Measurements from ENCODE around the gene MCM3AP. TPM values are rescaled to one million over a fixed set of nuclear protein-coding genes. Genes with fewer than 3 reads are reported as not detected.
"Not testable (repeated sequence)": the region's sequence is repeated elsewhere in the genome, so short reads cannot be mapped to it uniquely, and the experiment has no call there.

MCM3AP gene
- total RNA-seq, 2 donors from 2014 or later: 105 to 118 TPM

GRCh38 chr21:46248422-46248782, 37.0 kb downstream of the MCM3AP start:
- H3K4me3 Mint-ChIP-seq: no peak overlapping the region
- peaks cover under 1% of the 10 kb centered on the region for H3K4me1 Mint-ChIP-seq
- H3K9me3 Mint-ChIP-seq: no peaks in the 10 kb centered on the region
- H3K36me3 Mint-ChIP-seq (ENCODE audit: low read depth): peaks cover 94% of the 10 kb centered on the region
- no peaks in the 10 kb centered on the region for H3K27me3 Mint-ChIP-seq
- no peak for ATAC-seq (replicated peaks)
- peak overlapping the region; percentile 56 for H3K27ac Mint-ChIP-seq

DNA sequence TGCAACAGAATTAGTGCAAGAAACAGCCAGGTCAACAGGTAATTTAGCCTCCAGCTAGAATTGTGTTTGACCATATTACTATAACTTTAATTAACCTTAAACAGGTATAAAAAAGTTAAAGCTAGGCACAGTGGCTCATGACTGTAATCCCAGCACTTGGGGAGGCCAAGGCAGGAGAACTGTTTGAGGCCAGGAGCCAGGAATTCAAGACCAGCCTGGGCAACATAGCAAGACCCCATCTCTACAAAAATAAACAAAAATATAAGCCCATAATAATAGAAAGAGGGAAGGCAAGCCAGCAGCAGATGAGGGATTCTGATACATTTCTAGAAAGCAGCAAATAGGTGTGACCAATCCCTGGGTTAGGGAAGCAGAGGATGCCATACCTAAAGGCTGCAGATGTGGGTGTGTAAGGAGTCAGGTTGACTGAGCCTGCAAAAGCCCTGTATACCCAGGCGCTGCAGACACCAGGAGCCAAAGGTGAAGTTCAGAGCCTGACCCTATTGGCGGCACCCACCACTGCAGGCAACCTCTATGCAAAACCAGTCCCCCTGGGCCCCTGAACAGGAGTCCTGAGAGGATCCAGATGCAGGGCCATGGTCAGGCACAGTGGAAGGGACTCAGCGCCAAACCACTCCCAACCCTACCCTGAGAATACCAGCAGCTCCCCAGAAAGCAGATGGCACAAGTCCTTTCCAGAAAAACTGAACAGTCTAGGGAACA, 37.6 kb downstream of the MCM3AP start:
- H3K4me3 Mint-ChIP-seq: no peak overlapping the region
- peak overlapping the region; percentile 56 for H3K27ac Mint-ChIP-seq
- no peaks in the 10 kb centered on the region for H3K4me1 Mint-ChIP-seq
- H3K36me3 Mint-ChIP-seq (ENCODE audit: low read depth): peaks cover 94% of the 10 kb centered on the region
- no peaks in the 10 kb centered on the region for H3K9me3 Mint-ChIP-seq
- H3K27me3 Mint-ChIP-seq: no peaks in the 10 kb centered on the region
- ATAC-seq (replicated peaks): no peak

DNA sequence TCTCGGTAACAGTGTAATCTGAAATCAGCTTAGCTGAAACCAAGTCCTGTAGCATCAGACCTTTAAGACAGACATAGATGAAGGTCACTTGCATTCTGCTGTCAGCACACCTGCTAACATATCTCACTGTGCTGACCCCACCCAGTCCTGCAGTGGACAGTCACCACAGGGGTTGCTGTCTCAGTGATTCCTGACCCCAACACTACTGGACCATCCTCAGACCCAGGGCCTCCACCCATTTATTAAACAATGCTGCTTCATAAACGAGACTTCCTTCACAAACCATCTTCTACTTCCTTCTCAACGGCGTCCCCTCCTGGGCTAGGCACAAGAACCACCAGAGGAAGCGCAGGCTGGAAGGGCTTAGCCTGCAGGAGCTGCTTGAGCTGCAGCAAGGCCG, 39.1 kb downstream of the MCM3AP start:
- no peaks in the 10 kb centered on the region for H3K27me3 Mint-ChIP-seq
- H3K4me1 Mint-ChIP-seq: no peaks in the 10 kb centered on the region
- H3K9me3 Mint-ChIP-seq: no peaks in the 10 kb centered on the region
- H3K4me3 Mint-ChIP-seq: no peak overlapping the region
- H3K36me3 Mint-ChIP-seq (ENCODE audit: low read depth): peaks cover 94% of the 10 kb centered on the region
- H3K27ac Mint-ChIP-seq: peak overlapping the region; percentile 78
- ATAC-seq (replicated peaks): no peak

DNA sequence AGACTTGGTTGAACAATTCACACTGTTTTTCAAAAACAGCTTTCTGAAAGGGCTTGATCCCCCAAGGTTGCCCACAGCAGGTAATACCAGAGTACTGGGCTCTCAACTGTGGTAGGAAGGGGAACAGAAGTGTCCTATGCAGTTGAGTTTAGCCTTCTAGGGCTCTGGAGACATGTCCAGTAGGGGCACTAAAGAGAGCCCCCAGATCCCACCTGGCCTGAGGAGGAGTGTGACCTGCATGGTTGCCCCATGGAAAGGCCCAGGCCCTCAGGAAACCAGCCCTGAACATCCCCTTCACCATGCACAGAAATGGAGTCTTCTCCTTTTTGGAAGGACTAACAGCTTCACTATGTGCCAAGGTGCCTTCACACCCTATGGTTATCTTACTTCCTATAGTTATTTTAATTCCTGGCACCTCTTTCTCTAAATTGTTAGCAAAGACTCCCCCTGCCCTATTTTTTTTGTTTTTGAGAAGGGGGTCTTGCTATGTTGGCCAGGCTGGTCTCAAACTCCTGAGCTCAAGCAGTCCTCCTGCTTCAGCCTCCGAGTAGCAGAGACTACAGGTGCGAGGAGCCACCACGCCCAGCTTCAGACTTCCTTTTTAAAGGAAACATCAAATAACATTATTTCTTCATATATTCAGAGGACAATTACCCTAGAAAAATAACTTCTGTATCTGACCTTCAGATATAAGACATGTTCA, 40.0 kb downstream of the MCM3AP start:
- Mint-ChIP-seq H3K27me3 (no peaks in the 10 kb centered on the region), H3K4me1 (no peaks in the 10 kb centered on the region), H3K27ac (no peak overlapping the region), H3K4me3 (no peak overlapping the region), H3K9me3 (no peaks in the 10 kb centered on the region), H3K36me3 (ENCODE audit: low read depth) (peaks cover 94% of the 10 kb centered on the region)
- ATAC-seq (replicated peaks): no peak

GRCh38 chr21:46244602-46245001, 40.8 kb downstream of the MCM3AP start:
- Mint-ChIP-seq H3K9me3 (no peaks in the 10 kb centered on the region), H3K36me3 (ENCODE audit: low read depth) (peaks cover 94% of the 10 kb centered on the region), H3K4me1 (no peaks in the 10 kb centered on the region), H3K27me3 (no peaks in the 10 kb centered on the region), H3K27ac (no peak overlapping the region), H3K4me3 (no peak overlapping the region)
- ATAC-seq (replicated peaks): no peak

DNA sequence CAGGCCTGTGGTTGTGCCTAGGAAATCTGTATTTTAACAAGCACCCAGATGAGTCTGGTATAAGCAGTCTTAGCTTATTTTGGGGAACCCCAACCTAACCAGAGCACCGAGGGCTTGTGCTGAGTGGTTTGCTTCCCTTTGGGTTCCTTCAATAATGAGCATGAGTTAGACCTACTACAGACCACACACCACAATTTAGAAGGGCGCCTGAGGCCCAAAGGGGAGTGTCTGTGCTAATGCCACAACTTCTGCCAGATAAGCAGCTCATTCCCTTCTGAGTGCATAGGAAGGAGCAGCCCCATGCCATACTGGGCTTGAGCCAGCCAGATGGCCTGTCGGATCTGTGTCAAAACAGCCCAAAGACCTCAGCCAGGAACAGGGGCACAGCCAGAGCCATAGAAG, 41.5 kb downstream of the MCM3AP start:
- H3K4me1 Mint-ChIP-seq: no peaks in the 10 kb centered on the region
- H3K27ac Mint-ChIP-seq: no peak overlapping the region
- no peaks in the 10 kb centered on the region for H3K9me3 Mint-ChIP-seq
- no peaks in the 10 kb centered on the region for H3K27me3 Mint-ChIP-seq
- ATAC-seq (replicated peaks): peak; percentile 40
- H3K4me3 Mint-ChIP-seq: no peak overlapping the region
- peaks cover 94% of the 10 kb centered on the region for H3K36me3 Mint-ChIP-seq (ENCODE audit: low read depth)

GRCh38 chr21:46243325-46243724, 42.1 kb downstream of the MCM3AP start:
- Mint-ChIP-seq H3K27ac (peak overlapping the region; percentile 58), H3K4me1 (no peaks in the 10 kb centered on the region), H3K36me3 (ENCODE audit: low read depth) (peaks cover 94% of the 10 kb centered on the region), H3K9me3 (no peaks in the 10 kb centered on the region), H3K27me3 (no peaks in the 10 kb centered on the region), H3K4me3 (no peak overlapping the region)
- ATAC-seq (replicated peaks): no peak

DNA sequence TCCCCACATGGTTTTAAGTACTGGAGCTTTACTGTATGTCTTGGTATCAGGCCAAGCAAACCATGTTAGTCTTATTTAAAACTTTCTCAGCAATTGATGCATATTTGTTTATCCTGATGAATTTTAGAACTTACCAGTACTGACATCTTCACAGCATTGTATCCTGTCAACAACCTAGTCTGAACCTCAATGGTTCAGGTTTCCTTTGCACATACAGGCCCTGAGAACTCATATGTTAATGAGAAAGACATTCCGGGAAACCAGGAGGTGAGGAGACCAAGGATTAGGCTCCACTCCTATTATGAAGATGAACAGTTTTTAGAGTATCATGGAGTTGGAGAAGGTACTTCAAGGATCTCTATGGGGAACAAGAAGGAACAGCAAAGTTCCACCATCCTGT, 43.8 kb downstream of the MCM3AP start:
- not testable (repeated sequence) for H3K4me1 Mint-ChIP-seq; H3K27me3 Mint-ChIP-seq; ATAC-seq (replicated peaks); H3K4me3 Mint-ChIP-seq; H3K9me3 Mint-ChIP-seq
- Mint-ChIP-seq H3K27ac (peak overlapping the region; percentile 59), H3K36me3 (ENCODE audit: low read depth) (peaks cover 96% of the 10 kb centered on the region)

- no peak overlapping the region for H3K4me3 Mint-ChIP-seq
- H3K27ac Mint-ChIP-seq: no peak overlapping the region
- no peak for ATAC-seq (replicated peaks)
Measured at GRCh38 chr21:46239817-46240325, 45.5 kb downstream of the MCM3AP start.

DNA sequence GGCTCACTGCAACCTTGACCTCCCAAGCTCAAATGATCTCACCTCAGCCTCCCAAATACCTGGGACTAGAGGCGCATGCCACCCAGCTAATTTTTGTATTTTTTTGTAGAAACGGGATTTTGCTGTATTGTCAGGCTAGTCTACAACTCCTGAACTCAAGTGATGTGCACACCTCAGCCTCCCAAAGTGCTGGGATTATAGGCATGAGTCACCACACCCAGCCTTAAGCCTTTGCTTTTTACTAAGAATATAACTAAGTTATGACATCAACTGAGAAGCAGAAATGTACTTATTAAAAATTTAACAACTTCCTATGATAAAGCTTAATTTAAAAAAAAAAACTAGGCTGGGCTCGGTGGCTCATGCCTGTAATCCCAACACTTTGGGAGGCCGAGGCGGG, 47.9 kb downstream of the MCM3AP start:
- no peaks in the 10 kb centered on the region for H3K9me3 Mint-ChIP-seq
- peaks cover 5% of the 10 kb centered on the region for H3K4me1 Mint-ChIP-seq
- H3K4me3 Mint-ChIP-seq: no peak overlapping the region
- no peak overlapping the region for H3K27ac Mint-ChIP-seq
- no peak for ATAC-seq (replicated peaks)
- no peaks in the 10 kb centered on the region for H3K27me3 Mint-ChIP-seq
- H3K36me3 Mint-ChIP-seq (ENCODE audit: low read depth): peaks cover 96% of the 10 kb centered on the region

More at GRCh38 chr21:46239817-46240325, 45.5 kb downstream of the MCM3AP start:
- no peaks in the 10 kb centered on the region for H3K9me3 Mint-ChIP-seq
- no peaks in the 10 kb centered on the region for H3K27me3 Mint-ChIP-seq
- no peaks in the 10 kb centered on the region for H3K4me1 Mint-ChIP-seq
- H3K36me3 Mint-ChIP-seq (ENCODE audit: low read depth): peaks cover 96% of the 10 kb centered on the region

GRCh38 chr21:46234436-46234950, 50.9 kb downstream of the MCM3AP start:
- Mint-ChIP-seq H3K36me3 (ENCODE audit: low read depth) (peaks cover 81% of the 10 kb centered on the region), H3K4me1 (peaks cover 5% of the 10 kb centered on the region), H3K27ac (peak overlapping the region; percentile 16), H3K9me3 (no peaks in the 10 kb centered on the region), H3K4me3 (no peak overlapping the region), H3K27me3 (no peaks in the 10 kb centered on the region)
- no peak for ATAC-seq (replicated peaks)

DNA sequence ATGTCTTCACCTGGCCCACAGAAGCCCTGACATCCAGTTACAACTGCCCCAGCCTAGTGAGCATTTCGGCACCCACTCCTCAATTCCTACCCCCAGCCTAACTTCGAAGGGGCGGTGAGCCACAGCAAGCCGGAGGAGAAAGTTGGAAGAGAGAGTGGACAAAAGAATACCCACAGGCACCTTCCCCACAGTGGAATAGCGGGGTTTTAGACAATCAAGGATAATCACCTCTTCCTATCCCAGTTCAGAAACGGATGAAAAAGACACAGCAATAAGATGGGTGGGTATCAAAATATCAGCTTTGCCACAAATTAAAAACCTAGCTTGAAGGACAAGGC, 55.5 kb downstream of the MCM3AP start:
- H3K9me3 Mint-ChIP-seq: no peaks in the 10 kb centered on the region
- peak overlapping the region; percentile 10 for H3K27ac Mint-ChIP-seq
- peaks cover 38% of the 10 kb centered on the region for H3K36me3 Mint-ChIP-seq (ENCODE audit: low read depth)
- H3K4me1 Mint-ChIP-seq: peaks cover 36% of the 10 kb centered on the region
- no peaks in the 10 kb centered on the region for H3K27me3 Mint-ChIP-seq
- ATAC-seq (replicated peaks): no peak
- peak overlapping the region; percentile 74 for H3K4me3 Mint-ChIP-seq

- peaks cover 33% of the 10 kb centered on the region for H3K36me3 Mint-ChIP-seq (ENCODE audit: low read depth)
Measured at GRCh38 chr21:46229133-46229922, 56.1 kb downstream of the MCM3AP start.

GRCh38 chr21:46228345-46229051, 56.9 kb downstream of the MCM3AP start, which contains the start of gene LSS:
Gene LSS, minus strand, starts transcription at chr21:46228774. Its CDS starts 29 bp downstream, at chr21:46228745.
- peak; percentile 90 for ATAC-seq (replicated peaks)
- no peaks in the 10 kb centered on the region for H3K9me3 Mint-ChIP-seq
- H3K36me3 Mint-ChIP-seq (ENCODE audit: low read depth): peaks cover 24% of the 10 kb centered on the region
- H3K4me1 Mint-ChIP-seq: peaks cover 32% of the 10 kb centered on the region
- peak within 1 kb of the TSS; percentile 74 for H3K4me3 Mint-ChIP-seq
- no peaks in the 10 kb centered on the region for H3K27me3 Mint-ChIP-seq
- peak within 1 kb of the TSS; percentile 86 for H3K27ac Mint-ChIP-seq

More at GRCh38 chr21:46229133-46229922, 56.1 kb downstream of the MCM3AP start:
- Mint-ChIP-seq H3K9me3 (no peaks in the 10 kb centered on the region), H3K4me1 (peaks cover 36% of the 10 kb centered on the region), H3K4me3 (peak overlapping the region; percentile 74), H3K27ac (peak overlapping the region; percentile 86), H3K27me3 (no peaks in the 10 kb centered on the region)
- ATAC-seq (replicated peaks): peak; percentile 53
